Subcutaneous adipose tissue (tissue), 4 donors: Measurements from ENCODE around the gene ALDH18A1. TPM values are rescaled to one million over a fixed set of nuclear protein-coding genes. Genes with fewer than 3 reads are reported as not detected.

Experiments
- CTCF ChIP-seq: fragments of 450-650 bp; IDR thresholded peaks from one replicate; pipeline ENCODE4 v1.5.1; 2016; ENCODE audit warnings: low read depth, mild to moderate bottlenecking, control low read depth, antibody characterized with exemption, moderate library complexity
- total RNA-seq, 4 donors: library from RNA; depleted of rRNA; stranded (reverse); fragments of >200 nt; gene quantifications; one replicate each; pipeline ENCODE4 v1.1.0, GENCODE V29; 2016

The ALDH18A1 gene
- total RNA-seq, 4 donors from 2014 or later = 18.5 to 29.0 (median 18.9) TPM

- no peak for TF ChIP-seq CTCF
Measured at GRCh38 chr10:95567903-95568630, 88.4 kb downstream of the ALDH18A1 start.

- TF ChIP-seq CTCF = no peak
Measured at GRCh38 chr10:95566136-95566535, 90.4 kb downstream of the ALDH18A1 start.

- TF ChIP-seq CTCF = no peak
Measured at GRCh38 chr10:95565336-95565735, 91.2 kb downstream of the ALDH18A1 start.

GRCh38 chr10:95564291-95564690 lies 92.2 kb downstream of the ALDH18A1 start:
- TF ChIP-seq CTCF = no peak

- TF ChIP-seq CTCF = no peak
Measured at GRCh38 chr10:95562341-95562965, 94.1 kb downstream of the ALDH18A1 start.

- no peak for TF ChIP-seq CTCF
Measured at GRCh38 chr10:95561864-95562177, 94.7 kb downstream of the ALDH18A1 start.

- no peak for TF ChIP-seq CTCF
Measured at GRCh38 chr10:95561177-95561863, 95.2 kb downstream of the ALDH18A1 start, which contains the start of gene SORBS1. SORBS1 (minus strand) TSS chr10:95561371; CDS start chr10:95441135, 120,236 bp downstream.
